ENCODE data around the gene ZIC4.

The ZIC4 gene

GRCh38 chr3:147355084-147355752 is 51.1 kb downstream of the ZIC4 start:
- Histone ChIP-seq H3K27me3 (ENCODE audit: insufficient read depth, low read length) (peaks cover 88% of the 10 kb centered on the region), H3K9ac (ENCODE audit: low read depth, low read length) (no peak overlapping the region), H3K4me3 (ENCODE audit: low read length) (peak overlapping the region; percentile 42), H3K36me3 (ENCODE audit: insufficient read depth, low read length) (no peaks in the 10 kb centered on the region), H3K9me3 (ENCODE audit: insufficient read depth, low read depth, low read length) (no peaks in the 10 kb centered on the region), H3K4me1 (ENCODE audit: insufficient read depth, low read length) (peaks cover 60% of the 10 kb centered on the region), H3K27ac (ENCODE audit: low read depth, low read length) (no peak overlapping the region)
- WGBS, result 6% methylated on average over 18 of the region's 18 CpGs

- no peak overlapping the region for H3K9ac ChIP-seq (ENCODE audit: low read depth, low read length)
- H3K9me3 ChIP-seq (ENCODE audit: insufficient read depth, low read depth, low read length), result no peaks in the 10 kb centered on the region
- peak overlapping the region; percentile 37; the same call in 1 of the 2 replicates for H3K27ac ChIP-seq (ENCODE audit: low read depth, low read length)
- H3K27me3 ChIP-seq (ENCODE audit: insufficient read depth, low read length), result peaks cover 82% of the 10 kb centered on the region
- H3K36me3 ChIP-seq (ENCODE audit: insufficient read depth, low read length), result no peaks in the 10 kb centered on the region
- peaks cover 54% of the 10 kb centered on the region for H3K4me1 ChIP-seq (ENCODE audit: insufficient read depth, low read length)
- WGBS, result under 1% methylated on average over 18 of the region's 19 CpGs
- peak overlapping the region; percentile 42 for H3K4me3 ChIP-seq (ENCODE audit: low read length)
These were observed 51.7 kb downstream of the ZIC4 start for GRCh38 chr3:147354623-147355022.

- Histone ChIP-seq H3K36me3 (ENCODE audit: insufficient read depth, low read length) (no peaks in the 10 kb centered on the region), H3K27me3 (ENCODE audit: insufficient read depth, low read length) (peaks cover 49% of the 10 kb centered on the region), H3K27ac (ENCODE audit: low read depth, low read length) (no peak overlapping the region), H3K9ac (ENCODE audit: low read depth, low read length) (no peak overlapping the region), H3K4me3 (ENCODE audit: low read length) (no peak overlapping the region), H3K4me1 (ENCODE audit: insufficient read depth, low read length) (peaks cover 25% of the 10 kb centered on the region), H3K9me3 (ENCODE audit: insufficient read depth, low read depth, low read length) (no peaks in the 10 kb centered on the region)
- WGBS, result 90% methylated on average over 2 of the region's 2 CpGs
These were observed 55.0 kb downstream of the ZIC4 start for GRCh38 chr3:147351301-147351700.

- no CpG with 5 or more reads among the region's 1 CpG for WGBS
- H3K9ac ChIP-seq (ENCODE audit: low read depth, low read length), result no peak overlapping the region
- no peak overlapping the region for H3K4me3 ChIP-seq (ENCODE audit: low read length)
- H3K27me3 ChIP-seq (ENCODE audit: insufficient read depth, low read length), result peaks cover 25% of the 10 kb centered on the region
- H3K9me3 ChIP-seq (ENCODE audit: insufficient read depth, low read depth, low read length), result no peaks in the 10 kb centered on the region
- H3K4me1 ChIP-seq (ENCODE audit: insufficient read depth, low read length), result peaks cover 3% of the 10 kb centered on the region; the same call in 1 of the 2 replicates
- no peaks in the 10 kb centered on the region for H3K36me3 ChIP-seq (ENCODE audit: insufficient read depth, low read length)
- no peak overlapping the region for H3K27ac ChIP-seq (ENCODE audit: low read depth, low read length)
These were observed 57.4 kb downstream of the ZIC4 start for GRCh38 chr3:147348976-147349375.

- peaks cover 25% of the 10 kb centered on the region for H3K4me1 ChIP-seq (ENCODE audit: insufficient read depth, low read length)
- H3K9ac ChIP-seq (ENCODE audit: low read depth, low read length), result no peak overlapping the region
- H3K27me3 ChIP-seq (ENCODE audit: insufficient read depth, low read length), result no peaks in the 10 kb centered on the region
- WGBS, result 90% methylated on average over 1 of the region's 1 CpG
- no peaks in the 10 kb centered on the region for H3K9me3 ChIP-seq (ENCODE audit: insufficient read depth, low read depth, low read length)
- no peak overlapping the region for H3K27ac ChIP-seq (ENCODE audit: low read depth, low read length)
- no peaks in the 10 kb centered on the region for H3K36me3 ChIP-seq (ENCODE audit: insufficient read depth, low read length)
- no peak overlapping the region for H3K4me3 ChIP-seq (ENCODE audit: low read length)
These were observed 62.4 kb downstream of the ZIC4 start for GRCh38 chr3:147343926-147344325.

GRCh38 chr3:147341727-147342126 is 64.6 kb downstream of the ZIC4 start:
- Histone ChIP-seq H3K27ac (ENCODE audit: low read depth, low read length) (peak overlapping the region; percentile 96), H3K36me3 (ENCODE audit: insufficient read depth, low read length) (no peaks in the 10 kb centered on the region), H3K9me3 (ENCODE audit: insufficient read depth, low read depth, low read length) (no peaks in the 10 kb centered on the region), H3K4me1 (ENCODE audit: insufficient read depth, low read length) (peaks cover 25% of the 10 kb centered on the region), H3K27me3 (ENCODE audit: insufficient read depth, low read length) (no peaks in the 10 kb centered on the region), H3K4me3 (ENCODE audit: low read length) (no peak overlapping the region), H3K9ac (ENCODE audit: low read depth, low read length) (peak overlapping the region; percentile 44)
- 9% methylated on average over 2 of the region's 2 CpGs for WGBS

- Histone ChIP-seq H3K9me3 (ENCODE audit: insufficient read depth, low read depth, low read length) (no peaks in the 10 kb centered on the region), H3K4me3 (ENCODE audit: low read length) (no peak overlapping the region), H3K36me3 (ENCODE audit: insufficient read depth, low read length) (no peaks in the 10 kb centered on the region), H3K27ac (ENCODE audit: low read depth, low read length) (no peak overlapping the region), H3K9ac (ENCODE audit: low read depth, low read length) (no peak overlapping the region), H3K4me1 (ENCODE audit: insufficient read depth, low read length) (peaks cover 16% of the 10 kb centered on the region), H3K27me3 (ENCODE audit: insufficient read depth, low read length) (no peaks in the 10 kb centered on the region)
- WGBS, result 94% methylated on average over 4 of the region's 4 CpGs
These were observed 69.6 kb downstream of the ZIC4 start for GRCh38 chr3:147336543-147337278.

Data from HUES64 (cell line).